Adrenal gland (tissue), 12 donors: ENCODE data around the gene MYH3. TPM values are rescaled to one million over a fixed set of nuclear protein-coding genes. Genes with fewer than 3 reads are reported as not detected.

Experiments
- DNase-seq, 7 donors: peaks; one replicate each; pipeline ENCODE4 v3.0.0-alpha.2; 2019 to 2020
- H3K27ac ChIP-seq, 5 donors: fragments of 200-600 bp; sonication (generic) in 4 of 5; 1 replicate in 3 of 5; 2 replicates in 2 of 5; pipeline versions ENCODE4 v1.5.1 to v1.8.0; 2016 to 2020; ENCODE audit warnings: mild to moderate bottlenecking in 1 of 5
- H3K27me3 ChIP-seq: fragments of 200-600 bp; 2 replicates; pipeline ENCODE4 v1.8.0; 2021
- H3K36me3 ChIP-seq, 2 donors: fragments of 200-600 bp; replicated peaks in 1 of 2; 1 replicate in 1 of 2; 2 replicates in 1 of 2; pipeline versions ENCODE4 v1.5.1 to v1.8.0; 2018 to 2022
- H3K4me1 ChIP-seq, 2 donors: fragments of 200-600 bp; replicated peaks in 1 of 2; 1 replicate in 1 of 2; 2 replicates in 1 of 2; pipeline versions ENCODE4 v1.5.1 to v1.8.0; 2018 to 2021
- H3K4me3 ChIP-seq, 4 donors: fragments of 200-600 bp; sonication (generic) in 3 of 4; one replicate each; pipeline ENCODE4 v1.5.1; 2016 to 2018
- H3K9me3 ChIP-seq, 3 donors: fragments of 200-600 bp; sonication (generic) in 1 of 3; replicated peaks in 1 of 3; 1 replicate in 2 of 3; 2 replicates in 1 of 3; pipeline versions ENCODE4 v1.5.1 to v1.8.0; 2016 to 2021
- POLR2A ChIP-seq, 2 donors: fragments of 450-650 bp; IDR thresholded peaks; one replicate each; pipeline ENCODE4 v1.6.1; 2017; ENCODE audit warnings: antibody characterized with exemption in 2 of 2, mild to moderate bottlenecking in 2 of 2, moderate library complexity in 1 of 2
- WGBS, 4 donors: extraction: QIAGEN DNeasy Blood & Tissue Kit in 2 of 4; methylation state at CpG; one replicate each; pipeline versions ENCODE4 v1.1.5 to v1.1.7; 2013 to 2017; 5-methylcytosine and 5-hydroxymethylcytosine counted together
- intact Hi-C, 2 donors: fragments of 100-400 bp; cut with DNase I; formaldehyde crosslinking; loops; one replicate each; pipeline versions ENCODE4 v1.14.1 to v1.15.0; 2022 to 2023
- polyA plus RNA-seq, 3 donors: library from polyadenylated mRNA; stranded (reverse); fragments of 200-250 nt in 2 of 3; fragments of 350-450 nt in 1 of 3; fragmentation: Illumina TruSeq in 1 of 3; extraction: RNeasy Lipid Tissue Mini Kit (QIAGEN cat#74804) in 1 of 3; gene quantifications; one replicate each; pipeline ENCODE4 v1.2.3, GENCODE V29; 2013 to 2014
- total RNA-seq, 9 donors: library from RNA; depleted of rRNA in 4 of 9; stranded (reverse); fragments of >200 nt in 4 of 9; fragments of 120-200 nt in 1 of 9; fragmentation: NEBNext Ultra II Directional in 1 of 9; extraction: Animal tissue kit (Norgen Biotek cat#: 25700) in 1 of 9; gene quantifications; one replicate each; pipeline versions ENCODE4 v1.1.0 to v1.2.4, GENCODE V29; 2013 to 2023
- TF ChIP-seq, protein P1 (sequence below), 6 experiments: fragments of 450-650 bp in 4 of 6; fragments of 200-600 bp in 2 of 6; sonication (generic) in 1 of 6; IDR thresholded peaks; 1 replicate in 5 of 6; 2 replicates in 1 of 6; pipeline versions ENCODE4 v1.5.1 to v1.8.0; 2016 to 2021; ENCODE audit warnings: antibody characterized with exemption in 6 of 6, mild to moderate bottlenecking in 2 of 6, moderate library complexity in 1 of 6
- donor health status: healthy with polysubstance abuse.
- donor health status: Bipolar disorder and iron deficiency.
- donor health status: DM: yes; HTN: yes; CAD: no.
- donor health status: DM: no; HTN: no; CAD: no.
- donor health status: DM: no; HTN: no; CAD: no.
- donor health status: DM: yes; HTN: yes; CAD: no.

MYH3 gene
- total and polyA plus RNA-seq, 12 donors: 0.43 to 9.3 (median 0.95) TPM; not detected in 1

DNA sequence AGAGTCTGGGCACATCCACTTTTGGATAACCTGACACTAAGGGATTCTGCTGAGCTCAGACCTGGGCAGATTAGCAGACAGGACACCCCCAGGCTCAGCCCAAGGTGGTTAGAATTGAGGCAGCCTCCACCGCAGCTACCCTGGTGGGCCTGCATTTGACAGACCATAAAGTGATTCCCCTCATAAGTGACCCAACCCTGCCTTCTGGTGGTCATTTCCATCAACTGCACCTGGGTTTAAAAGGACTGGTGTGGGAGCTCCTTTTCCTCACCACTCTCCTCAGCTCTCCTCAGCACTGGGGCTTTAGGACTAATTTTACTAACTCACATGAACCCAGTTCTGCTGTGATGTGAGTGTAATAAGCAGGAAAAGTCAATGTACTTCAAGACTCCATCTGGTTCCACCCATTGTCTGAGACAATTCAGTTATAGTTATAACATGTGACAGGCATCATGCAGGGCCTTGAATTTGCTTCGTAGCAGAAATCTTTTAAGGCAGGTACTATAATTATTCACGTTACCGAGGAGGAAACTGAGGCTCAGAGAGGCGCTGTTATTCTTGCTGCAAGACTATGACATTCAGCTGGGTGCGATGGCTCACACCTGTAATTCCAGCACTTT is 42.5 kb downstream of the MYH3 start:
- Histone ChIP-seq H3K9me3 (no peaks in the 10 kb centered on the region), H3K4me3 (no peak overlapping the region), H3K4me1 (no peaks in the 10 kb centered on the region), H3K36me3 (no peaks in the 10 kb centered on the region), H3K27me3 (no peaks in the 10 kb centered on the region), H3K27ac (no peak overlapping the region)
- WGBS, 4 donors: 50 to 59% (median 55%) methylated on average over 6 of the region's 6 CpGs
- intact Hi-C loops: loop anchor here (5.0 to 10.0 kb wide), 3 partner anchors 280 to 690 kb away; no protein-coding TSS in a partner anchor
- DNase-seq: peak in 4 of 7 donors; percentile 20 to 58 (median 31)
- TF ChIP-seq, protein P1, sequence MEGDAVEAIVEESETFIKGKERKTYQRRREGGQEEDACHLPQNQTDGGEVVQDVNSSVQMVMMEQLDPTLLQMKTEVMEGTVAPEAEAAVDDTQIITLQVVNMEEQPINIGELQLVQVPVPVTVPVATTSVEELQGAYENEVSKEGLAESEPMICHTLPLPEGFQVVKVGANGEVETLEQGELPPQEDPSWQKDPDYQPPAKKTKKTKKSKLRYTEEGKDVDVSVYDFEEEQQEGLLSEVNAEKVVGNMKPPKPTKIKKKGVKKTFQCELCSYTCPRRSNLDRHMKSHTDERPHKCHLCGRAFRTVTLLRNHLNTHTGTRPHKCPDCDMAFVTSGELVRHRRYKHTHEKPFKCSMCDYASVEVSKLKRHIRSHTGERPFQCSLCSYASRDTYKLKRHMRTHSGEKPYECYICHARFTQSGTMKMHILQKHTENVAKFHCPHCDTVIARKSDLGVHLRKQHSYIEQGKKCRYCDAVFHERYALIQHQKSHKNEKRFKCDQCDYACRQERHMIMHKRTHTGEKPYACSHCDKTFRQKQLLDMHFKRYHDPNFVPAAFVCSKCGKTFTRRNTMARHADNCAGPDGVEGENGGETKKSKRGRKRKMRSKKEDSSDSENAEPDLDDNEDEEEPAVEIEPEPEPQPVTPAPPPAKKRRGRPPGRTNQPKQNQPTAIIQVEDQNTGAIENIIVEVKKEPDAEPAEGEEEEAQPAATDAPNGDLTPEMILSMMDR (IDR thresholded peaks at IDR 0.05): peak; percentile 45 to 66 (median 58)
- TF ChIP-seq POLR2A (IDR thresholded peaks at IDR 0.05): no peak

DNA sequence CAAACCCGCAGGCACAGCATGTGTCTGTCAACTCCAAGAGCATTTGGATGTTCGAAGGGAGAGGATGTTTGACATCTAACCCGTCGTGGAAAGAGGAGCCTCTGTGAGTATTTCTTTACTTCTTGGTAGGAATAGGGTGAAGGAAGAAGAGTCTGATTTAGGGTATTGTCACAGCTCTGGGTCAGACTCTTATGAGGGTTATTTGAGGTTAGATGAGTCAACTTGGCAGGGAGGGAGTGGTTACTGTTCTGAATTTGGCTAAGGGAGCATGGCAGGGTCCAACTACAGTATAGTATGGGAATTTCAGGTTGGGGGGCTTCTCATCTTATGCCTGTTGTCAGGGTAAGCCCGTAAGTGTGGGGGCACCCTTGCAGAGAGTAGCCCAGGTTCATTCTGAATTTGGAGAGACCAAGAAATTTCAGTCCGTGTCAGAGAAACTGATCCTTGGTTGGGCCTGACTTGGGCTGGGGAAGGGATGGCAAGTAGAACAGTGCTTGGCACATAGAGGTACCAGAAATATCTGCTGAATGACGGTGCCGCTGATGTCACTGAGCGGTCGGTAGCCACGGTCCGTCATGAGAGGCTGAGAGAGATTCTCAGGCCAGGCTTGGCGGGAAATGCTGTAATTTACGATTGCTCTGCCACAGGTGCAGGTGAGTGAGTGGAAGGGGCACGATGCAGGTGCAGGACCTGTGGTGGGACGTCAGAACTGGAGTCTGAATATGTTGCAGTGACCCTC is 43.2 kb downstream of the MYH3 start:
- 69 to 81% (median 76%) methylated on average over 16 of the region's 16 CpGs for WGBS, 4 donors
- H3K27ac ChIP-seq: no peak overlapping the region

DNA sequence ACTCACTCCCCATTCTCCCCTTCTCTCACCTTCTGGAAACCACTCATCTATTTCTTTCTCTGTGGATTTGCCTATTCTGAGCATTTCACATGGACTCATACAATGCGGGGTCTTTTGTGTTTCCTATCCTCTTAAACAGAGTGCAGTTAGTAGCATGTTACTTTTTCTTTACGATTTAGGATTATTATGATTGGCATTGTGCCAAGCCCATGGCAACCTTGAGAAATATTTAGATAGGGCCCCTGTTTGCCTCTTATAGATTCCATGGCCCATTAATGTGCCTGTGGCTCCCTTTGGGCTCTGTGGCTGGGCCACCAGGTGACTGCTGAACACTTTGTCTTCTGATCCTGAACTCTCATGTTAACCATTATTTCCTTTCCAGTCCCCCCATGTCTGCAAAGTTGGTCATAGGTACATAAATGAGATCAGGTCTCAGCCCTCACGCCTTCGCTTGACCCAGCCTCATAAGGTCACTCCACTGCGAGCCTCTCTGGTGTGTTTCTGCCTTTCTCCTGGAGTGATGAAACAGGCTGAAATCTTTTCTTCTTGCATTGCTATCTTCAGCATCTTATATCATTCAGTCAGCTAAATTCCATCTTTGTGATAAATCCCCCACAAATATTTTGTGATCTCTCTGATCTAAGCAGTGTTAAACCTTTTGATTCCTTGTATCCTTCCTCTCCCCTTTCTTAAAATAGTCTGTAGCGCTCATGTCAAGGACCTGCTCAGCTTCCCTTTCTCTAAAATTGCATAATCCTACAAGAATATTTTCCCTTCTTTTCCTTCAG is 44.0 kb downstream of the MYH3 start:
- no peak overlapping the region for H3K27ac ChIP-seq
- DNase-seq: no peak
- H3K4me3 ChIP-seq: no peak overlapping the region
- intact Hi-C loops: loop anchor here (10.0 kb wide), 2 partner anchors 278 to 688 kb away; no protein-coding TSS in a partner anchor
- no peaks in the 10 kb centered on the region for H3K36me3 ChIP-seq
- no peak for TF ChIP-seq POLR2A (IDR thresholded peaks at IDR 0.05)
- TF ChIP-seq, protein P1 (IDR thresholded peaks at IDR 0.05): no peak
- WGBS, 4 donors: 64 to 69% (median 67%) methylated on average over 6 of the region's 6 CpGs
- no peaks in the 10 kb centered on the region for H3K9me3 ChIP-seq
- H3K27me3 ChIP-seq: no peaks in the 10 kb centered on the region
- H3K4me1 ChIP-seq: no peaks in the 10 kb centered on the region

More for the DNA sequence above, 43.2 kb downstream of the MYH3 start:
- no peak for DNase-seq
- Histone ChIP-seq H3K36me3 (no peaks in the 10 kb centered on the region), H3K27me3 (no peaks in the 10 kb centered on the region), H3K9me3 (no peaks in the 10 kb centered on the region), H3K4me1 (no peaks in the 10 kb centered on the region), H3K4me3 (no peak overlapping the region)
- intact Hi-C loops: loop anchor here (10.0 kb wide), 2 partner anchors 279 to 689 kb away; no protein-coding TSS in a partner anchor
- TF ChIP-seq POLR2A (IDR thresholded peaks at IDR 0.05): no peak

DNA sequence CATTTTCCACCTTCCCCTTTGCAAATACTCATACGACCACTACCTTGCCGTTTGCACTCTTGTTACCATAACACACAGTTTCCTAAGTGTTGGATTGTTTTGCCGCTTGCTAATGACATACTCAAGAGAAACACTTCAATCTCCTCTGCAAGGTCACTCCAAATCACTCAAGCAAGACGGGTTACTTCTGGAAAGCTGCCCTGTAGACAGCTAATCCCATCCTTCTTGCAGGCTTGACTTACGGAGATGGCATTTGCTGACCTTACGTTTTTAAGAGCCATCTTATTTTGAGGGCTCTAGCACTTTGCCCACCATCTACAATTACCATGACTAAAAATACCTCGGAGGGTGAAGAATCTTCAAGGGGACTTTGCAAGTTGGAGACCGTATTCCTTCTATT is 46.2 kb downstream of the MYH3 start:
- Histone ChIP-seq H3K9me3 (no peaks in the 10 kb centered on the region), H3K4me1 (no peaks in the 10 kb centered on the region), H3K27me3 (no peaks in the 10 kb centered on the region), H3K4me3 (no peak overlapping the region), H3K36me3 (no peaks in the 10 kb centered on the region), H3K27ac (no peak overlapping the region)
- 65 to 75% (median 68%) methylated on average over 8 of the region's 8 CpGs for whole genome bisulfite sequencing, 4 donors
- TF ChIP-seq, protein P1 (IDR thresholded peaks at IDR 0.05): no peak
- TF ChIP-seq POLR2A (IDR thresholded peaks at IDR 0.05): no peak
- intact Hi-C loops: loop anchor here (10.0 kb wide), 2 partner anchors 276 to 686 kb away; no protein-coding TSS in a partner anchor
- no peak for DNase-seq
